ENCODE results near the gene DAZAP1. TPM values are rescaled to one million over a fixed set of nuclear protein-coding genes. Genes with fewer than 3 reads are reported as not detected.

DAZAP1 gene
- total RNA-seq, 1 experiment from 2014 or later: 151 TPM

DNA sequence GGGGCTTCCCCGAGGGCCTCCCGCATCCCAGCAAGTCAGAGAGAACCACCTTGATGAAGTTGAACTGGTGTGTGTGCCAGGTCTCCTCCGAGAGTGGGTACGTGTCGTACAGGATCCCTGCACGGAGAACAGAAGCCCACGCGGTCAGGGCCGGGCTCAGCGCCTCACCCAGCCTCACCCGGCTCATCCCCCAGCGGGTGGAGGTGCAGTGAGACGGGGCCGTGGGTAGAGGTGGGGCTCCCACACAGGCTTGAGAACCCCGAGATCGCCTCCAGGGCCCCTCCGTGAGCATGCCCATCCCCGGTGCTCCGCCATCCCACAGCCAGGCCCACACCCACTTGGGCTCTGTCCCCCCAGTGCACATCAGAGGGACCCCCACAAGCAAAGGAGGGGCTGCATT is 8.3 kb upstream of the DAZAP1 start:
- H3K4me3 Mint-ChIP-seq (ENCODE audit: low read depth, unreplicated experiment): no peak overlapping the region
- H3K27ac Mint-ChIP-seq (ENCODE audit: unreplicated experiment): no peak overlapping the region
- TF ChIP-seq, protein P1, sequence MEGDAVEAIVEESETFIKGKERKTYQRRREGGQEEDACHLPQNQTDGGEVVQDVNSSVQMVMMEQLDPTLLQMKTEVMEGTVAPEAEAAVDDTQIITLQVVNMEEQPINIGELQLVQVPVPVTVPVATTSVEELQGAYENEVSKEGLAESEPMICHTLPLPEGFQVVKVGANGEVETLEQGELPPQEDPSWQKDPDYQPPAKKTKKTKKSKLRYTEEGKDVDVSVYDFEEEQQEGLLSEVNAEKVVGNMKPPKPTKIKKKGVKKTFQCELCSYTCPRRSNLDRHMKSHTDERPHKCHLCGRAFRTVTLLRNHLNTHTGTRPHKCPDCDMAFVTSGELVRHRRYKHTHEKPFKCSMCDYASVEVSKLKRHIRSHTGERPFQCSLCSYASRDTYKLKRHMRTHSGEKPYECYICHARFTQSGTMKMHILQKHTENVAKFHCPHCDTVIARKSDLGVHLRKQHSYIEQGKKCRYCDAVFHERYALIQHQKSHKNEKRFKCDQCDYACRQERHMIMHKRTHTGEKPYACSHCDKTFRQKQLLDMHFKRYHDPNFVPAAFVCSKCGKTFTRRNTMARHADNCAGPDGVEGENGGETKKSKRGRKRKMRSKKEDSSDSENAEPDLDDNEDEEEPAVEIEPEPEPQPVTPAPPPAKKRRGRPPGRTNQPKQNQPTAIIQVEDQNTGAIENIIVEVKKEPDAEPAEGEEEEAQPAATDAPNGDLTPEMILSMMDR (IDR thresholded peaks at IDR 0.05; ENCODE audit: unreplicated experiment): no peak
- no peak for DNase-seq
- intact Hi-C loops (cut with micrococcal nuclease; ENCODE audit: unreplicated experiment): no loop called here
- H3K9me3 Mint-ChIP-seq (ENCODE audit: low read depth, unreplicated experiment): no peaks in the 10 kb centered on the region
- CTCF ChIA-PET: no interaction called here
- H3K27me3 Mint-ChIP-seq (ENCODE audit: unreplicated experiment): no peaks in the 10 kb centered on the region
- H3K36me3 Mint-ChIP-seq (ENCODE audit: insufficient read depth, unreplicated experiment): peaks cover 23% of the 10 kb centered on the region
- H3K4me1 Mint-ChIP-seq (ENCODE audit: low read depth, unreplicated experiment): peaks cover 10% of the 10 kb centered on the region
- no TSS peak for BruUV-seq (replicated peaks)

DNA sequence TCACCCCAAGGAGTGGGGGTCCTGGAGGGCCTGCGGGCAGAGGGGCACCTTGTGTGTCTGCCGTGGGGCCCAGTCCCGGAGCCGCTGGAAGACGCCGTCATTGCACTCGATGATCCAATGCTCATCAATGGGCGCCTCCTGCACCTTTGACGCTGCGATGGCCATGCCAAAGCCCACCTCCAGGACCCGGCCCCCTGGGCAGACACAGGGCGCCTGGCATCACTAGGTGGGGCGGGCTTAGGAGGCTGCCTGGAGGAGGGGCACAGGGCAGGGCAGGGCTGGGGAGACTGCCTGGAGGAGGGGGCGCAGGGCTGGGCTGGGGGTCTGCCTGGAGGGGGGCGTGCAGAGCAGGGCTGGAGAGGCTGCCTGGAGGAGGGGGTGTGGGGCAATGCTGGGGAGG is 7.6 kb upstream of the DAZAP1 start:
- no peak for DNase-seq
- intact Hi-C loops (cut with micrococcal nuclease; ENCODE audit: unreplicated experiment): no loop called here
- CTCF ChIA-PET: no interaction called here
- Mint-ChIP-seq H3K9me3 (ENCODE audit: low read depth, unreplicated experiment) (no peaks in the 10 kb centered on the region), H3K4me3 (ENCODE audit: low read depth, unreplicated experiment) (no peak overlapping the region), H3K27ac (ENCODE audit: unreplicated experiment) (no peak overlapping the region), H3K4me1 (ENCODE audit: low read depth, unreplicated experiment) (peaks cover 10% of the 10 kb centered on the region), H3K36me3 (ENCODE audit: insufficient read depth, unreplicated experiment) (peaks cover 20% of the 10 kb centered on the region), H3K27me3 (ENCODE audit: unreplicated experiment) (no peaks in the 10 kb centered on the region)
- TF ChIP-seq, protein P1 (IDR thresholded peaks at IDR 0.05; ENCODE audit: unreplicated experiment): no peak
- BruUV-seq (replicated peaks): no TSS peak

DNA sequence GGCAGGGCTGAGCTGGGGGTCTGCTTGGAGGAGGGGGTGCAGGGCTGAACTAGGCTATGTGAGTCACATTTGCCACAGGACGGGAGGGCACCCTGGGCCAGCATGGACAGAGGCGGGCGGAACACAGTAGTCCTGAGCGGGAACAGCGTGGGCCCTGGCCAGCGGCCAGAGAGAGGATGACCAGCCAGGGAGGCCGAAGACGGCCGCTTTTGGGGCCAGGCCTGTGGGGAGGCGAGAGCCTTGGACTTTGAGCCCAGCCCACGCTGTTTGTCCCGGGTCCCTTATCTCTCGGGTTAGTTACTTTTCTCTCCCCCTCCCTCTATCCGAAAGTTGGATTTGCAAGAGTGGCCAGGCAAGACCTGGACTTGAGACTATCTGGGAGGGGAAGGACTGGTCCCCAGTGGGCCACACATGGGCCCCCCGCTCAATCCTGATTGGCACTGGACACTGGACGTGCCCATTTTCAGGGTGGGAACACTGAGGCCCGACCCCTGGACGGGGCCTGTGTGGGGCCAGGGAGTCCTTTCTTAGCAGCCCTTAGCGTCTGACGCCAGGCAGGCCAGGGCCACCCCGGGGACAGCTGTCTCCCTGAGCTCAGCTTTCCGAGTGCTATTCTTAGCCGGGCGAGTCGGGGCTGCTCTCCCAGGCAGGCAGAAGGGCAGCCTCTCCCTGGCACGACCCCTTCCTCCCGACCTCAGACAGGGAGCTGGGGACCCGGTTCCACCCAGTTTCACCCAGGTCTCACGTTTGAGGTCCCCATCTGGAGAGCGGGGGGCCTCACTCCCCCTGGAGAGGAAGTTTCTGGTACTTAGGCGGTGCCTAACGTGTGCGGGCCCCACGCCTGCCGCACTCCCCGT is 6.9 kb upstream of the DAZAP1 start:
- Mint-ChIP-seq H3K27me3 (ENCODE audit: unreplicated experiment) (no peaks in the 10 kb centered on the region), H3K4me1 (ENCODE audit: low read depth, unreplicated experiment) (peaks cover 10% of the 10 kb centered on the region), H3K9me3 (ENCODE audit: low read depth, unreplicated experiment) (no peaks in the 10 kb centered on the region), H3K36me3 (ENCODE audit: insufficient read depth, unreplicated experiment) (peaks cover 19% of the 10 kb centered on the region), H3K27ac (ENCODE audit: unreplicated experiment) (no peak overlapping the region), H3K4me3 (ENCODE audit: low read depth, unreplicated experiment) (peak overlapping the region; percentile 32)
- no peak for DNase-seq
- intact Hi-C loops (cut with micrococcal nuclease; ENCODE audit: unreplicated experiment): no loop called here
- BruUV-seq (replicated peaks): no TSS peak
- TF ChIP-seq, protein P1 (IDR thresholded peaks at IDR 0.05; ENCODE audit: unreplicated experiment): no peak
- CTCF ChIA-PET: no interaction called here

DNA sequence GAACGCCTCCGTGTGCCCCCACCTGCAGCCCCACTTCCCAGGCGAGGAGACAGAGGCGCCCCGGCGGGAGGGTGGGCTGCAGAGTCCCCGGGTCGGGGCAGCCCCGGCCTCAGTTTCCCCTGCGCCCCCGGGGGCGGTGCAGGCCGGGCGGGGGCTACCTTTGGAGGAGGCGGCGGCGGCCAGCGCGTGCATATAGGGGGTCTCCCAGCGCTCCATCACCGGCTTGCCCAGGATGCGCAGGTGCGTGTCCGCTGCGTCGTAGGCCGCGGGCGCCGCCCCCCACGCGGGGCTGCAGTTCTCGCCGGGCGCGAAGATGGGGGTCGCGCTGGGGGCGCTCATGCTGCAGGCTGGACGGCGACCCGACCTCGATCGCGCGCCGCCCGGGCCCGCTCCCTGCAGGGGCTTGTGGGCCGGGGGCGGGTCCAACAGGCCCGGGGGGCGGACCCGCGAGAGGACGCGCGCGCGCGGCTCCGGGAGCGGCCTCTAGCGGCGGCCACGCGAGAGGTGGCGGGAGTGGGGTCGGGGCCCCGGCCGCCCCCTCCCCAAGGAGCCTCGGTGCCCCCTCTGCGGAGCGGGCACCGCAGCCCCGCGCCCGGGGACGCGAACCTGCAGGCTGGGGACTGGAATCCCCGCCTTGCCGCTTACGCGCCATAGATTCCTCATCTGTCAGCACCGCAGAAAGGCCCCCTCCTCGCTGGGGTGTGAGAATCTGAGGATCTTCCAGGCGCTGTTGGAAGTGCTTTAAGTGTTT is 6.1 kb upstream of the DAZAP1 start, which contains the start of gene GAMT:
TSS of gene GAMT (minus strand) at position 405 of the 751 bp plus-strand sequence. CDS start at position 339, 66 bp downstream.
- Mint-ChIP-seq H3K27ac (ENCODE audit: unreplicated experiment) (no peak within 1 kb of the TSS), H3K9me3 (ENCODE audit: low read depth, unreplicated experiment) (no peaks in the 10 kb centered on the region), H3K4me1 (ENCODE audit: low read depth, unreplicated experiment) (peaks cover 10% of the 10 kb centered on the region), H3K36me3 (ENCODE audit: insufficient read depth, unreplicated experiment) (peaks cover 19% of the 10 kb centered on the region), H3K4me3 (ENCODE audit: low read depth, unreplicated experiment) (peak within 1 kb of the TSS; percentile 32), H3K27me3 (ENCODE audit: unreplicated experiment) (no peaks in the 10 kb centered on the region)
- BruUV-seq (replicated peaks): no TSS peak
- CTCF ChIA-PET: no interaction called here
- intact Hi-C loops (cut with micrococcal nuclease; ENCODE audit: unreplicated experiment): no loop called here
- DNase-seq: no peak
- TF ChIP-seq, protein P1 (IDR thresholded peaks at IDR 0.05; ENCODE audit: unreplicated experiment): peak; percentile 25

Measured in Calu3 (cell line).